GM19438 (cell line): ENCODE data around the gene PPP2R2D.
A peak's percentile ranks its signal among the peaks of the same experiment; 100 is the strongest.
"Not testable (repeated sequence)": the region's sequence is repeated elsewhere in the genome, so short reads cannot be mapped to it uniquely, and the experiment has no call there.

ENCODE experiments used
- ATAC-seq: cut with Tn5 transposase; IDR thresholded peaks from one replicate; pipeline ENCODE4 v1.9.1; 2021; ENCODE audit warnings: low read depth; ENCODE audit not compliant: unreplicated experiment

PPP2R2D gene

DNA sequence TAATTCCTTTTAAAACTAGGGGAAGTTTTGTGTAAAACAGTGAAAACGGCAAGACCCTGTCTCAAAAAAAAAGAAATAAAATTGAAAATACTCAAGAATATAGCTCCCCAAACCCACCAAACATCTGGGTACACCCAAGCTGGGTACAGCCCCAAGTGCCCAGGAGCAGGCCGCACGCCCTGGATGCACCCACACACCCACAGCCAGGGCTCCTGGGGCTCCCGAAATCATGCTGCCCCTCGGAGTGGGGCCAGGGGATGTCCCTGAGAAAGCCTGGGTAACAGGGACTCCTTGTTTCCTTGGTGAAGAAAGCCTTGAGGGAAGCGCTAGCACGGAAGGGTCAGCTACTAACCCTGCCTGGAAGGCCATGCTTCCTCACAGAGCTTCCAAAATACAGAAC lies 70.8 kb downstream of the PPP2R2D start:
- no peak for ATAC-seq

DNA sequence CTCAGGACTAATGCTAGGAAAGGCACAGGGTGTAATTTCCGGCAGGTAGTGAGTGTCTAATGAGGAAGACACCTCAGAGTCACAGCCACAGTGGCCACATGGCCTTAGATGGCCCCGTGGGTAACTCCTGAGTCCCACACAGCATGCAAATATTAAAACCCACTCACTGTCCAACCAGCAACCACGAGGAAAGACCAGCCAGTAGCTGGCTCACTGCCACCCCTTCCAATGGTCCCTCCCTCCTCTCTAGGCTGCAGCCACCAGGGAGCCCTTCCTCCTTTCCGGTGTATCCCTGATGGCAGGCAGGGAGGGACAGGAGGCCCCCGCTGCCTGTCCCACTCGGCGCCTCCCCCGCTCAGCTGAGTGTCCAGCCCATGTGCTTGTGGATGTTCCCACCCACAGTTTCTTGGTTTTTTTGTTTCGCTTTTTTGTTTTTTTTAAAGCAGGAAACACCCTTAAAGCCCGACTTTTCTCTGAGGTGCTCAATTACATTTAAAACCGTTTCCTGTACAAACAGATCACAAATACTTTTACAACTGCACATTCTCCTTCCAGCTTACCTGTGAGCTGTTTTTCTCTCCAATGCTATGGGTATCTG lies 71.8 kb downstream of the PPP2R2D start:
- no peak for ATAC-seq

DNA sequence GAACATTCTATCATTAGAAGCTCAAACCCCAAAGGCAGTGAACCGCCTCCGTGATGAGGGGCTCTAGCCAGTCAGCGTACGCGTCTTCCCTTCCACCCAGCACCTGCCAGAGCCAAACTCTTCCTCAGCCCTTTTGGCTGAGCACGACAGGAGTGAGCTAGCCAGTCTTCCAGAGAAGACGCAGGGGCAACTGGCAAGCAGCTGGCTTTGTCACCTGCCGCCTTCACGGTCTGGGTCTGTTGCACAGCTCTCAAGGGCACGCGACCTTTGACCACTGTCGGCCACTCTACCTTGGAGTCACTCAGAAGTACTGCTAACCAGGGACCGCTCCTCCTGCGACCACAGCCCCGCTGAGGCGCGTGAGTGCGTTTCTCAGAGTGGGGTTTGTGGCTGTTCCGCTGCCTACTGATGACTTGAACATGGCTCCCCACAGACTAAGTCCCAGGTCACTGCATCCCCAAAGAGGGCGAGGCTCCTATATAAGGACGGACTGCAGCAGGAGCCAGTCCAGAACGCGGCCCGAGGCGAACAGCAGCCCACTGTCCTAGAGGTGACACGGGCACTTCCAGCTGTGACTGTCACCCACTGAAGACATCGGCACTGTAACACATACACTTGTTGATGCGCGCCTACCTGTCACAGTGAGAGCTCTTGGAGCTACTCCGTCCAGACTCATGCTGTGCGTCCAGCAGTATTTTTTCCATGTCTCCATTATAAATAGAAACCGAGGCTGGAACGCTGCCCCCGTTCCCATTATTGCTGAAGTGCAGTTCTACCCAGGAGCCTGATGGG lies 72.5 kb downstream of the PPP2R2D start:
- no peak for ATAC-seq

DNA sequence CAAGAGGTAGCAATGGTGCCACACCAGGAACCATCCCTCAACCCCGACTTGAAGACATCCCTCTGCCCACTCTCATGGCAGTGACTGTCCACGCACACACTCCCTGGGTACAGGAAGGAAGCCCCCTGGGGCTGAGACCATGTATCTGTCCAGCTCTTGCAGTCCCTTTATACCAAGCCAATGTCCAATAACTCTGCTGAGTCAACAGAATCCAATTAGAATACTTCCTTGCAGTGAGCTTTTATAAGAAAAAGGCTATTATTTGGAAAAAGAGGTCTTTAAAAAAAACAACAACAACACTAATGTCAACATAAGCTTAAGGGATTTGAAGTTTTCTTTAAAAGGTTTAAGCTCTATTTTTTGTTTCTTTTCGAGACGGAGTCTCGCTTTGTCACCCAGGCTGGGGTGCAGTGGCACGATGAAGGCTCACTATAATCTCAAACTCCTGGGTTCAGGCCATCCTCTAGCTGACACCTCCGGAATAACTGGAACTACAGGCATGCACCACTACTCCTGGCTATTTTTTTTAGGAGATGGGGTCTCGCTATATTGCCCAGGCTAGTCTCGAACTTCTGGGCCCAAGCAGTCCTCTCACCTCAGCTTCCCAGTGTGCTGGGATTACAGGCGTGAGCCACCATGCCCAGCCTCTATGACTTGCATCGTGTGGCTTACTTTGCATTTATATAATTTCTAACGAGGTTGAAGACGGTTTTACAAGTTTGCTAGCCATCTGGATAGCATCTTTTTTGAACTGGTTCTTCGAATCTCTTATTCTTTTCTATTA lies 73.4 kb downstream of the PPP2R2D start:
- ATAC-seq: no peak

GRCh38 chr10:131975003-131975402 lies 74.2 kb downstream of the PPP2R2D start:
- no peak for ATAC-seq

DNA sequence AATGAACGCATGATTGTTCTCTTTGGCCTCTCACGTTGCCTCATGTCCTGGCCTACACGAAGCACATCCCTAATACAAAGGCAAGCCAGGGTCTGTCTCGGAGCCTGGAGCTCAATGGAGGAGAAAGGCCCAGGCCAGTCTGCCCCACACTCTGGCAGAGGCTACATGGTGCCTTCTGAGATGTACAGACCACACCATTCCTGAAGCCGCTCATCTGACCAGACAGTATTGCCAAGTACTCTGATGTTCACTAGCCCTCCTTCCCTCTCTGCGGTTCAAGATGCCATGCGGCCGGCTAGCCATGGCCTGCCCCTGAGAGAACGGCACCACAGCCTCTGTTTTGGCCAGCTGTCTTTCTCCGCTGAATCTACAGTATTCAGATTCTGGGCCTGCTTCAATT lies 75.0 kb downstream of the PPP2R2D start:
- ATAC-seq: no peak

GRCh38 chr10:131977323-131978096 lies 76.7 kb downstream of the PPP2R2D start:
- no peak for ATAC-seq

DNA sequence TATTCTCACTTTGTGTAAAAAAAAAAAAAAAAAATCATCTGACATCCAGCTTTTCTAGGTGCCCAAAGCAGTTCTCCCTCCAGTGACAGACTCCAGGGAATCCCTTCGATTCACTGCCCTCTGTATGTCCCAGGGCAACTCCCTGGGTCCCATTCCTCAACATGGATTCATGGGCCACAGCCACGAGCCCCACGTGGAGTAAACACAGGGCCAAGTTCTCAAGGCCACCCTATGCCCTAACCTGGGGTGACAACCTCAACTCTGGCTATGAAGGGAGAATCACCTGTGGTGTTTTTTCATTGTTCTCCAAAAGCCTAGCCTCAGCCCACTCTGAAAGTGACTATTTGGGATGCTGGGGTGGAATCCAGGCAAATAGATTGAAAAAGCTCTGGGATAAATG lies 77.6 kb downstream of the PPP2R2D start:
- no peak for ATAC-seq

GRCh38 chr10:131978851-131979250 lies 78.0 kb downstream of the PPP2R2D start:
- no peak for ATAC-seq

- no peak for ATAC-seq
Observed at GRCh38 chr10:131979336-131979735, 78.5 kb downstream of the PPP2R2D start.

DNA sequence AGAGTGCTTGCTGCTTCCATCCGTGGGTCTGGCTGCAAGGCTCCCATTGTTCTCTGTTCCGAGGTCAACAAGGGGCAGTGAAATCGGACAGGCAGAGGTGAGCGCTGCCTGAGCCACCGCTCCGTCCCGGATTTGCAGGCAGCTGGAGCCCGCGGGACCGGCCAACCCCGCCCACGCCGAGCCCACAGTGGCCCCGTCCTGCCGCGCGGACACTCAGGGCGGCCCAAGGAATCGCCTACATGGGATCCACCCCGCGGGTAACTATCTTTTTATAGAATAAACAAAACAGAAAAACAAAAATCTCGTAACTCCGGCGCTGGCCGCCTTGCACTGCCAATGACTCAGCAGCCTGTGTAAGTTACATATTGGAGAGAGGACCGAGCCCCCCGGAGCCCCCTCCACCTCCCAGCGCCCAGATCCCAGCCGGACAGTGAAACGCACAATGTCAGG lies 79.0 kb downstream of the PPP2R2D start:
- no peak for ATAC-seq

DNA sequence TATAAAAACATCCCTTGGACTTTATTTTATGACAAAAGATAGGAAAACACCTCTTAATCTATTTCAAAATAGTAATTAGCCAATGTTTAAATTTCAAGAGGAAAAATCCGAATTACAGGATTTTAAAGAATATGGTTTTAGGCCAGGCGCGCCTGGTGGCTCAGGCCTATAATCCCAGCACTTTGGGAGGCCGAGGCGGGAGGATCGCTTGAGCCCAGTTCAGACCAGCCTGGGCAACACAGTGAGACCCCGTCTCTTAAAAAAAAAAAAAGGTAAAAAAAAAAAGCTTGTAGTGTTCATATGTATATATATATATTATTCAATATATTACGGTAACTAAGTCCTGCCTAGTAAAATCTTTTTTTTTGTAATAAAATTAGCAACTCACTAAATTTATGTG lies 79.5 kb downstream of the PPP2R2D start:
- ATAC-seq: no peak

DNA sequence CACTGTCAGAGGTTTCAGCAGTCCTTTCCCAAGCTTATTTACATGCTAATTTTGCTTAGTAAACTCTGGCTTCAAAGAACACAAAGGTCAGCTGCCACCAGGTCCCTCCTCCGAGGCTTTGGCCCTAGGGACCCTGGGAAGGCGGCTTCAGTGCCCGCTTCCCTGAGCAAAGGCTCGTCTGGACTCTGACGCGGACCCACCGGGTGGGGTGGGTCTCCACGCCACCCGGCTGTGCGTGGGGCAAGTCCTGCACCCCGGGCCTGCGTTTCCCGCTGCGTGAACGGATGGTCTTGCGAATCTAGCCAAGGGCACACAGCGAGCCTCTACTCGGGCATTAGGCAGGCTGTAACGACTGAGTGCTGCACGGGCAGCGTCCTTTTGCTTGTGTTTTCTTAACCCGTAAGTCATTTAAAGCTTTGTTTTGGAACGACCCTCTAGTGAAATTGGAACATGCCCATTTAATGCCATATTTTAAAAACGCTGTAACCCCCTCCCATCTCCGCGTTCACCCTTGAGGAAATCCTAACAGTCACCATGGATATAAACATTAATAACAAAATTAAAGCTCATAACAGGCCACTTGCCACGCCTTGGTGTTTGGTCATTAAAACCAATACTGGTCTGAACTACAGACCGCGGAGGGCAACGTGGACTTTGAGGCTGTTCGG lies 80.1 kb downstream of the PPP2R2D start:
- no peak for ATAC-seq

DNA sequence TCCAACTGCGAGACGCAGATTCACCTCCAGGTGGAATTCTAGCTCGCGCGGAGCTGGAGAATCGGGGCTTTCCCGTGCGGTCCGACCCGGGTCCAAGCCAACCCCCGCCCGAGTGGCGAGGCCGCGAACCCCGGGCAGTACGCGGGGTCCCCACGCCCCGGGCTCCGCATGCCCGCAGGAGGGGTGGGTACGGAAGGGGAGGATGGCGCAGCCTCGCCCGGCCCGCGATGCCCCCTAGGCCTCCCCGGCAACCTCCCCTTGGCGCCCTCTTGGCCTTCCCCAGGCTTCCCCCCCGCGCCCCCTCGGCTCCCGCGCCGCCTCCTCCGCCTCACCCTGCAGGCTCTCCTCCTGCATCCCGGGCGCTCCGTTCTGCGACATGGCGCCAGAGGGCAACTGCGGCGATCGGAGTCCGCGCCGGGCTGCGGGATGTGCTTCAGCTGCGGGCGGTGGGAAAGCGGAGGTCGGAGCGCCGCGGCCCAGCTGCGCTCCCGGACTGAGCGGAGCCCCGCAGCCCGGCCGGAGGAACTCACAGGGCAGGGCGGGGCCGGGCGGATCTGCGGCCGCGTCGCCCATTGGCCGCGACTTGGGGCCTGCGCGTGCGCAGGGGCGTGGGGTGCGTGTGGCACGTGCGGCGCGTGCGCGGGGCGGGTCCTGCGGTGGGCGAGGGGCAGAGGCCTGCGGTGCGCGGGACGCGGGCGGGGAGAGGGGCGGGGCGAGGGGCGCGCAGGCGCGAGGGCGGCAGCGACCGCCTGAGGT lies 80.8 kb downstream of the PPP2R2D start, which contains the start of gene BNIP3:
Gene BNIP3 (minus strand): TSS at position 495 of the 756 bp plus-strand sequence. CDS start 117 bp downstream, at position 378.
- ATAC-seq: peak; percentile 85

- ATAC-seq: peak; percentile 8
Observed at GRCh38 chr10:131982185-131982756, 81.5 kb downstream of the PPP2R2D start.

DNA sequence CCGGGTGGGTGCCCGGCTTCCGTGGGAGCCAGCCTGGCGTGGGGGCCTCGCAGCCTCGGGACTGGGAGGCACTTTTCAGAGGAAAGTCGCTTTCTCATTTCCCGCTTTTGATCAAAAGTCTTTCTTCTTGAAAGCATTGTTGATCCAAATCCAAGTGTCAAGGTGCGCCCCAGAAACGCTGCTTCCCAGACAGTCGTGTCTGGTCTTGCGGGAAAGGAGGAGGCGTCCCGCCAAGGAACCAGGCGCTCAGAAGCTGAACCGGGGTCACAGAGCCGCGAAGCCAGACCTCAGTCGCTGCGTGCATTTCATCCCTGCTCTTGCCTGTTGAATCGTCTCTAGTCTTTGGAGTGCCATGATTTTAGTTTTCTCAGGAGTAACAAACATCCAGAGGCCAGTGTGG lies 82.0 kb downstream of the PPP2R2D start:
- no peak for ATAC-seq

GRCh38 chr10:131983780-131984179 lies 83.0 kb downstream of the PPP2R2D start:
- ATAC-seq: no peak

GRCh38 chr10:131986851-131987250 lies 86.0 kb downstream of the PPP2R2D start:
- ATAC-seq: not testable (repeated sequence)

- not testable (repeated sequence) for ATAC-seq
Observed at GRCh38 chr10:131987301-131987700, 86.5 kb downstream of the PPP2R2D start.
